ENCODE results near the gene CRTC3. TPM values are rescaled to one million over a fixed set of nuclear protein-coding genes. Genes with fewer than 3 reads are reported as not detected.

CRTC3 gene
- total RNA-seq, 1 donor from 2014 or later: 33.3 TPM

DNA sequence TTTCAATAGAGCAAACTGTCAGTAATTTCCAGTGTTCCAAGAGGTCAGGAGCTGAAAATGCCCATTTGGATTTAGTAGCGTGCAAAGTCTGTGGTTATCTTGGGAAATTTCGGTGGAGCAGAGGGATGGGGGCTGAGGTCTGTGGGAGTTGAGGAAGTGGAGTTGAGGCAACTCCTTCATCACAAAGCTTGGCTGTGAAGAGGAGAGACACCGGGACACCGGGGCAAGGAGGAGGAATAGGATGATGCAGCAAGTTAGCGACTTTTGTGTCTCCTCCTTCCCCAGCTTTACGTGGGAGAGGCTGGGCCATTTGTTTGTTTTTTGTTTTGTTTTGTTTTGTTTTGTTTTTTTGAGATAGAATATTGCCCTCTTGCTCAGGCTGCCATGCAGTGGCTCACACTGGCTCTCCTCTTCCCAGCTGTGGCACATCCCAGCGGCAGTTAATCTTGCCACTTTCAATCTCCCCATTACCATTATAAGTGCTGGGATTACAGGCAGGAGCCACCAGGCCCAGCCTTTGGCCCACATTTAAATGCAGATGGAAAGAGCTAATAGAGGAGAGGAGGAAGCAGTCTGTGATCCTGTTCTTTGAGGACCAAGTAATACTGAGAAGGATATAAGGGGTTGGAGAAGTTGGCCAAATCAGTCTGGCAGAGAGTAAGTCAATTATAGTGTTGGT lies 47.1 kb downstream of the CRTC3 start:
- DNase-seq (ENCODE audit: low read depth, low spot score): no peak
- TF ChIP-seq, protein P1, sequence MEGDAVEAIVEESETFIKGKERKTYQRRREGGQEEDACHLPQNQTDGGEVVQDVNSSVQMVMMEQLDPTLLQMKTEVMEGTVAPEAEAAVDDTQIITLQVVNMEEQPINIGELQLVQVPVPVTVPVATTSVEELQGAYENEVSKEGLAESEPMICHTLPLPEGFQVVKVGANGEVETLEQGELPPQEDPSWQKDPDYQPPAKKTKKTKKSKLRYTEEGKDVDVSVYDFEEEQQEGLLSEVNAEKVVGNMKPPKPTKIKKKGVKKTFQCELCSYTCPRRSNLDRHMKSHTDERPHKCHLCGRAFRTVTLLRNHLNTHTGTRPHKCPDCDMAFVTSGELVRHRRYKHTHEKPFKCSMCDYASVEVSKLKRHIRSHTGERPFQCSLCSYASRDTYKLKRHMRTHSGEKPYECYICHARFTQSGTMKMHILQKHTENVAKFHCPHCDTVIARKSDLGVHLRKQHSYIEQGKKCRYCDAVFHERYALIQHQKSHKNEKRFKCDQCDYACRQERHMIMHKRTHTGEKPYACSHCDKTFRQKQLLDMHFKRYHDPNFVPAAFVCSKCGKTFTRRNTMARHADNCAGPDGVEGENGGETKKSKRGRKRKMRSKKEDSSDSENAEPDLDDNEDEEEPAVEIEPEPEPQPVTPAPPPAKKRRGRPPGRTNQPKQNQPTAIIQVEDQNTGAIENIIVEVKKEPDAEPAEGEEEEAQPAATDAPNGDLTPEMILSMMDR (conservative IDR thresholded peaks at IDR 0.05): no peak
- no peak overlapping the region for H3K27ac Mint-ChIP-seq (ENCODE audit: unreplicated experiment)
- H3K36me3 Mint-ChIP-seq (ENCODE audit: low read depth): no peaks in the 10 kb centered on the region
- no peaks in the 10 kb centered on the region for H3K27me3 Mint-ChIP-seq (ENCODE audit: low read depth)
- no peak overlapping the region for H3K4me3 Mint-ChIP-seq
- peaks cover 5% of the 10 kb centered on the region for H3K4me1 Mint-ChIP-seq
- H3K9me3 Mint-ChIP-seq: no peaks in the 10 kb centered on the region

DNA sequence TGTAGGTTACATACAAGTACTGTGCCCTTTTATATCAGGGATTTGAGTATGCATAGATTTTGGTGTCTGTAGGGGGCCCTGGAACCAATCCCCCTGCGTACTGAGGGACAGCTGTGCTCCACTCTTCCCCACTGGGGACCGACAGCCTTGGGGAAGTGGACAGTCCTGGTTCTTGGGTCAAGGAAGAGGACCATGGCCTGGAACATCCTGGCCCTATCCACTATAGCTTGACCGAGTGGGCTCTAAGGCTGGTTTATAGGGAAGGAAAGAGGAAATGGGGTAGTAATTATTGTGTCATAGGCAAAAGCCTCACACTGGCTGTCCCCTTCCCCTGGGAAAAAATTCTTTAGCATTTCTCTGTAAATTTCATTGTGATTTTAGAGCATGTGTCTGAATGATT lies 49.5 kb downstream of the CRTC3 start:
- H3K9me3 Mint-ChIP-seq: no peaks in the 10 kb centered on the region
- TF ChIP-seq, protein P1 (conservative IDR thresholded peaks at IDR 0.05): no peak
- H3K36me3 Mint-ChIP-seq (ENCODE audit: low read depth): no peaks in the 10 kb centered on the region
- no peak overlapping the region for H3K27ac Mint-ChIP-seq (ENCODE audit: unreplicated experiment)
- no peaks in the 10 kb centered on the region for H3K27me3 Mint-ChIP-seq (ENCODE audit: low read depth)
- peaks cover 28% of the 10 kb centered on the region for H3K4me1 Mint-ChIP-seq
- DNase-seq (ENCODE audit: low read depth, low spot score): no peak
- H3K4me3 Mint-ChIP-seq: no peak overlapping the region

DNA sequence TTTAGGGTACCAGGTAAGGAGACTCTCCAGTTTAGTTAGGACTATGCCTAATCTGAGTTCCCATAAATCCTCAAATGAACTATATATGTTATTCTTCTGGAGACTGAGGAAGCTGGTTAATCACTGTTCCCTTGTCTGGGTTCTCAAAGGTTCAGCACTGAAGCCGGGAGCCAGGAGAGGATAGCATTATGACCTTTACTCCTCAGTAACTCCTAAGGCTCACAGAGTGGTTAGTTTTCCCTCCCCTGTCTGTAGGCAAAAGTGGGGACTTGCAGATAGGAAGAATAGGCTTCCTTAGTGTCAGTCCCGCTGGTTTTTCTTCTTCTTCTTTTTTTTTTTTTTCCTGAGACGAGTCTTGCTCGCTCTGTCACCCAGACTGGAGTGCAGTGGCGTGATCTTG lies 50.4 kb downstream of the CRTC3 start:
- TF ChIP-seq, protein P1 (conservative IDR thresholded peaks at IDR 0.05): no peak
- no peaks in the 10 kb centered on the region for H3K36me3 Mint-ChIP-seq (ENCODE audit: low read depth)
- H3K27ac Mint-ChIP-seq (ENCODE audit: unreplicated experiment): no peak overlapping the region
- H3K9me3 Mint-ChIP-seq: no peaks in the 10 kb centered on the region
- H3K4me3 Mint-ChIP-seq: no peak overlapping the region
- DNase-seq (ENCODE audit: low read depth, low spot score): no peak
- H3K4me1 Mint-ChIP-seq: peaks cover 32% of the 10 kb centered on the region
- H3K27me3 Mint-ChIP-seq (ENCODE audit: low read depth): no peaks in the 10 kb centered on the region

DNA sequence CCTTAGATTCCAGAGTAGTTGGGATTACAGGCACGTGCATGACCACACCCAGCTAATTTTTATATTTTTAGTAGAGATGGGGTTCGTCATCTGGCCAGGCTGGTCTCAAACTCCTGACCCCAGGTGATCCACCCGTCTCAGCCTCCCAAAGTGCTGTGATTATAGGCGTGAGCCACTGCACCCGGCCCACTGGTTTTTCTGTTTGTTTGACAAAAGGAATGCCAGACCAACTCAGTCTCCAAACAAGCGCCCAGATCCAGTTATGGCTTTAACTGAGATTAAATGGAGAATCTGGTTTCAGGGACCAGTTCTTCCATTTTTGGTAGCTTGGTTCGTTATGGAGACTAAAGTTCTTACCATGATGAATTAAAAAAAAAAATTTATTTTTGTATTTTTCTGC lies 50.8 kb downstream of the CRTC3 start:
- Mint-ChIP-seq H3K27me3 (ENCODE audit: low read depth) (no peaks in the 10 kb centered on the region), H3K4me3 (no peak overlapping the region), H3K4me1 (peaks cover 32% of the 10 kb centered on the region), H3K9me3 (no peaks in the 10 kb centered on the region), H3K27ac (ENCODE audit: unreplicated experiment) (no peak overlapping the region), H3K36me3 (ENCODE audit: low read depth) (no peaks in the 10 kb centered on the region)
- TF ChIP-seq, protein P1 (conservative IDR thresholded peaks at IDR 0.05): no peak
- DNase-seq (ENCODE audit: low read depth, low spot score): no peak

DNA sequence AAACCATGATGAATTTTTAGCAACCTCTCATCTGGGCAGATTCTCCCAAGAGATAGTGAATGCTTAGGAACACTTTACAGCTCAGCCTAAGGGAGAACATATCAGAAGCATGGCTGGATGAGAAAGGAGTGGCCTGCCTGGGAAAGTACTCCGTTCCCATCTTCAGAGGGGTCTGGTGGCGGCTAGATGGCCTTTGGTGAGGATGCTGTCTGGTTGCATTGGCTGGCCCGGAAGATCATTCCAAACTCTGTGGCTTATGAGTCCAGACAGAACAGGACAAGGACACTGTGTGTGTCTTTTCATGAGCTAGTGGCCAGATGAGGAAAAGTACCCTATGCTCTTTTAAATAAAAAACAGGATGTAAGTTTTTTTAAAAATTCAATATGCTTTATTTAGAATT lies 51.2 kb downstream of the CRTC3 start:
- TF ChIP-seq, protein P1 (conservative IDR thresholded peaks at IDR 0.05): no peak
- no peak overlapping the region for H3K4me3 Mint-ChIP-seq
- H3K36me3 Mint-ChIP-seq (ENCODE audit: low read depth): no peaks in the 10 kb centered on the region
- H3K9me3 Mint-ChIP-seq: no peaks in the 10 kb centered on the region
- peaks cover 32% of the 10 kb centered on the region for H3K4me1 Mint-ChIP-seq
- no peak for DNase-seq (ENCODE audit: low read depth, low spot score)
- H3K27ac Mint-ChIP-seq (ENCODE audit: unreplicated experiment): no peak overlapping the region
- H3K27me3 Mint-ChIP-seq (ENCODE audit: low read depth): no peaks in the 10 kb centered on the region

All from neural crest cell (in vitro differentiated cells).